Stomach smooth muscle (tissue), 2 donors: ENCODE measurements around the gene SMIM21.

Source experiments
- H3K27ac ChIP-seq: one replicate; pipeline ENCODE4 v1.7.0; 2013; ENCODE audit warnings: mild to moderate bottlenecking, low read length, inconsistent platforms
- H3K27me3 ChIP-seq, 2 donors: one replicate each; pipeline ENCODE4 v1.7.0; 2013; ENCODE audit warnings: low read length in 2 of 2; ENCODE audit not compliant: insufficient read depth in 2 of 2, control insufficient read depth in 1 of 2
- H3K36me3 ChIP-seq, 2 donors: one replicate each; pipeline ENCODE4 v1.7.0; 2013; ENCODE audit warnings: low read length in 2 of 2; ENCODE audit not compliant: control insufficient read depth in 2 of 2, insufficient read depth in 2 of 2
- H3K4me1 ChIP-seq: one replicate; pipeline ENCODE4 v1.7.0; 2013; ENCODE audit warnings: low read length; ENCODE audit not compliant: control insufficient read depth, insufficient read depth
- H3K4me3 ChIP-seq, 2 donors: one replicate each; pipeline ENCODE4 v1.7.0; 2013; ENCODE audit warnings: low read length in 2 of 2
- H3K9ac ChIP-seq, 2 donors: one replicate each; pipeline ENCODE4 v1.7.0; 2013; ENCODE audit warnings: low read length in 2 of 2, mild to moderate bottlenecking in 1 of 2
- H3K9me3 ChIP-seq, 2 donors: one replicate each; pipeline ENCODE4 v1.7.0; 2013; ENCODE audit warnings: low read length in 2 of 2; ENCODE audit not compliant: control insufficient read depth in 2 of 2
- donor health status: healthy.
- donor health status: Pancreatic carcinoma.

SMIM21 gene

GRCh38 chr18:75427603-75428002 is at the start of gene SMIM21:
Gene SMIM21 (minus strand): TSS chr18:75427703. CDS start chr18:75427563, 140 bp downstream.
- Histone ChIP-seq H3K9ac (no peak within 1 kb of the TSS), H3K4me3 (no peak within 1 kb of the TSS), H3K4me1 (no peaks in the 10 kb centered on the region), H3K36me3 (no peaks in the 10 kb centered on the region), H3K9me3 (no peaks in the 10 kb centered on the region), H3K27me3 (no peaks in the 10 kb centered on the region), H3K27ac (no peak within 1 kb of the TSS)

- Histone ChIP-seq H3K27ac (no peak overlapping the region), H3K4me3 (no peak overlapping the region), H3K9ac (no peak overlapping the region), H3K27me3 (no peaks in the 10 kb centered on the region), H3K36me3 (no peaks in the 10 kb centered on the region), H3K4me1 (no peaks in the 10 kb centered on the region), H3K9me3 (no peaks in the 10 kb centered on the region)
These were observed 47.7 kb upstream of the SMIM21 start for GRCh38 chr18:75475228-75475627.

GRCh38 chr18:75474332-75474731 is 46.8 kb upstream of the SMIM21 start:
- Histone ChIP-seq H3K4me1 (no peaks in the 10 kb centered on the region), H3K9ac (no peak overlapping the region), H3K9me3 (no peaks in the 10 kb centered on the region), H3K36me3 (no peaks in the 10 kb centered on the region), H3K27ac (no peak overlapping the region), H3K27me3 (no peaks in the 10 kb centered on the region), H3K4me3 (no peak overlapping the region)

GRCh38 chr18:75473316-75473715 is 45.8 kb upstream of the SMIM21 start:
- Histone ChIP-seq H3K9me3 (no peaks in the 10 kb centered on the region), H3K36me3 (no peaks in the 10 kb centered on the region), H3K27ac (no peak overlapping the region), H3K9ac (no peak overlapping the region), H3K4me1 (no peaks in the 10 kb centered on the region), H3K27me3 (no peaks in the 10 kb centered on the region), H3K4me3 (no peak overlapping the region)

GRCh38 chr18:75472906-75473305 is 45.4 kb upstream of the SMIM21 start:
- Histone ChIP-seq H3K4me3 (no peak overlapping the region), H3K27me3 (no peaks in the 10 kb centered on the region), H3K9me3 (no peaks in the 10 kb centered on the region), H3K27ac (no peak overlapping the region), H3K36me3 (no peaks in the 10 kb centered on the region), H3K9ac (no peak overlapping the region), H3K4me1 (no peaks in the 10 kb centered on the region)

GRCh38 chr18:75472396-75472795 is 44.9 kb upstream of the SMIM21 start:
- Histone ChIP-seq H3K27ac (no peak overlapping the region), H3K9ac (no peak overlapping the region), H3K9me3 (no peaks in the 10 kb centered on the region), H3K27me3 (no peaks in the 10 kb centered on the region), H3K4me1 (no peaks in the 10 kb centered on the region), H3K36me3 (no peaks in the 10 kb centered on the region), H3K4me3 (no peak overlapping the region)

GRCh38 chr18:75471850-75472249 is 44.3 kb upstream of the SMIM21 start:
- Histone ChIP-seq H3K36me3 (no peaks in the 10 kb centered on the region), H3K9ac (no peak overlapping the region), H3K4me3 (no peak overlapping the region), H3K27me3 (no peaks in the 10 kb centered on the region), H3K27ac (no peak overlapping the region), H3K9me3 (no peaks in the 10 kb centered on the region), H3K4me1 (no peaks in the 10 kb centered on the region)

- no peaks in the 10 kb centered on the region for H3K4me1 ChIP-seq
- H3K9me3 ChIP-seq: no peaks in the 10 kb centered on the region
- no peaks in the 10 kb centered on the region for H3K36me3 ChIP-seq
- H3K27ac ChIP-seq: no peak overlapping the region
- no peak overlapping the region for H3K4me3 ChIP-seq
- H3K27me3 ChIP-seq: no peaks in the 10 kb centered on the region
- no peak overlapping the region for H3K9ac ChIP-seq
These were observed 40.3 kb upstream of the SMIM21 start for GRCh38 chr18:75467851-75468250.

GRCh38 chr18:75467281-75467795 is 39.8 kb upstream of the SMIM21 start:
- H3K9me3 ChIP-seq: no peaks in the 10 kb centered on the region
- H3K9ac ChIP-seq: no peak overlapping the region
- H3K36me3 ChIP-seq: no peaks in the 10 kb centered on the region
- H3K27me3 ChIP-seq: no peaks in the 10 kb centered on the region
- H3K4me3 ChIP-seq: no peak overlapping the region
- H3K27ac ChIP-seq: no peak overlapping the region
- H3K4me1 ChIP-seq: no peaks in the 10 kb centered on the region

GRCh38 chr18:75464356-75464755 is 36.9 kb upstream of the SMIM21 start:
- H3K36me3 ChIP-seq: no peaks in the 10 kb centered on the region

GRCh38 chr18:75462178-75462832 is 34.8 kb upstream of the SMIM21 start:
- H3K4me3 ChIP-seq: no peak overlapping the region
- H3K36me3 ChIP-seq: no peaks in the 10 kb centered on the region
- H3K4me1 ChIP-seq: no peaks in the 10 kb centered on the region
- no peaks in the 10 kb centered on the region for H3K27me3 ChIP-seq
- H3K9ac ChIP-seq: no peak overlapping the region
- no peak overlapping the region for H3K27ac ChIP-seq
- H3K9me3 ChIP-seq: peaks cover 0 to 3% of the 10 kb centered on the region in 2 donors

More at GRCh38 chr18:75464356-75464755, 36.9 kb upstream of the SMIM21 start:
- no peak overlapping the region for H3K9ac ChIP-seq
- no peak overlapping the region for H3K27ac ChIP-seq
- H3K4me1 ChIP-seq: no peaks in the 10 kb centered on the region
- H3K27me3 ChIP-seq: no peaks in the 10 kb centered on the region
- H3K4me3 ChIP-seq: no peak overlapping the region
- no peaks in the 10 kb centered on the region for H3K9me3 ChIP-seq
